ENCODE results near the gene DNAH8.

GRCh38 chr6:38801305-38801704 lies 86.2 kb downstream of the DNAH8 start:
- TF ChIP-seq CTCF (IDR thresholded peaks at IDR 0.05 in 4 of 5, conservative IDR thresholded peaks at IDR 0.05 in 1 of 5): no peak
- no peak for TF ChIP-seq POLR2A (IDR thresholded peaks at IDR 0.05)

Data from gastrocnemius medialis (tissue), 4 donors.